Brain microvascular endothelial cell (primary cell): Measurements from ENCODE around the gene RPL41.
A peak's percentile ranks its signal among the peaks of the same experiment; 100 is the strongest.

Experiments
- DNase-seq: peaks from one replicate; pipeline ENCODE4 v3.0.0-alpha.2; 2020
- H3K27ac ChIP-seq: fragments of 250-450 bp; sonication (Bioruptor Pico); 2 replicates; pipeline ENCODE4 v1.5.1; 2020; ENCODE audit warnings: mild to moderate bottlenecking, moderate library complexity
- H3K27me3 ChIP-seq: fragments of 250-450 bp; sonication (Bioruptor Pico); replicated peaks from 2 replicates; pipeline ENCODE4 v1.5.1; 2020; ENCODE audit warnings: mild to moderate bottlenecking
- H3K36me3 ChIP-seq: fragments of 250-450 bp; sonication (Bioruptor Pico); replicated peaks from 2 replicates; pipeline ENCODE4 v1.5.1; 2020; ENCODE audit warnings: mild to moderate bottlenecking
- H3K4me3 ChIP-seq: 2 replicates; pipeline ENCODE4 v1.5.1; 2011; ENCODE audit warnings: low read depth, mild to moderate bottlenecking, control low read depth, low read length, moderate library complexity
- in situ Hi-C: cut with HindIII; loops from 2 replicates; pipeline ENCODE4 v1.10.0; 2017; ENCODE audit warnings: low sequenced_read_pairs, low pct_ligation_motif_present
- TF ChIP-seq, protein P1 (sequence below): IDR thresholded peaks from 2 replicates; pipeline ENCODE4 v1.5.1; 2011; ENCODE audit warnings: low read depth, mild to moderate bottlenecking, moderate library complexity, low read length, control low read depth, inconsistent platforms; ENCODE audit errors: missing control alignments

RPL41 gene

GRCh38 chr12:56162468-56163290 is 46.2 kb downstream of the RPL41 start:
- in situ Hi-C loops, result no loop called here
- peaks cover 71% of the 10 kb centered on the region for H3K36me3 ChIP-seq
- H3K4me3 ChIP-seq, result no peak overlapping the region
- TF ChIP-seq, protein P1, sequence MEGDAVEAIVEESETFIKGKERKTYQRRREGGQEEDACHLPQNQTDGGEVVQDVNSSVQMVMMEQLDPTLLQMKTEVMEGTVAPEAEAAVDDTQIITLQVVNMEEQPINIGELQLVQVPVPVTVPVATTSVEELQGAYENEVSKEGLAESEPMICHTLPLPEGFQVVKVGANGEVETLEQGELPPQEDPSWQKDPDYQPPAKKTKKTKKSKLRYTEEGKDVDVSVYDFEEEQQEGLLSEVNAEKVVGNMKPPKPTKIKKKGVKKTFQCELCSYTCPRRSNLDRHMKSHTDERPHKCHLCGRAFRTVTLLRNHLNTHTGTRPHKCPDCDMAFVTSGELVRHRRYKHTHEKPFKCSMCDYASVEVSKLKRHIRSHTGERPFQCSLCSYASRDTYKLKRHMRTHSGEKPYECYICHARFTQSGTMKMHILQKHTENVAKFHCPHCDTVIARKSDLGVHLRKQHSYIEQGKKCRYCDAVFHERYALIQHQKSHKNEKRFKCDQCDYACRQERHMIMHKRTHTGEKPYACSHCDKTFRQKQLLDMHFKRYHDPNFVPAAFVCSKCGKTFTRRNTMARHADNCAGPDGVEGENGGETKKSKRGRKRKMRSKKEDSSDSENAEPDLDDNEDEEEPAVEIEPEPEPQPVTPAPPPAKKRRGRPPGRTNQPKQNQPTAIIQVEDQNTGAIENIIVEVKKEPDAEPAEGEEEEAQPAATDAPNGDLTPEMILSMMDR, result no peak
- H3K27ac ChIP-seq, result peak overlapping the region; percentile 14
- DNase-seq, result peak; percentile 33
- no peaks in the 10 kb centered on the region for H3K27me3 ChIP-seq

GRCh38 chr12:56163533-56164344 is 47.3 kb downstream of the RPL41 start:
- Histone ChIP-seq H3K4me3 (no peak overlapping the region), H3K27me3 (no peaks in the 10 kb centered on the region), H3K27ac (no peak overlapping the region), H3K36me3 (peaks cover 78% of the 10 kb centered on the region)
- DNase-seq, result no peak
- in situ Hi-C loops, result no loop called here
- TF ChIP-seq, protein P1, result no peak

GRCh38 chr12:56164345-56164729 is 47.9 kb downstream of the RPL41 start:
- in situ Hi-C loops, result no loop called here
- peaks cover 79% of the 10 kb centered on the region for H3K36me3 ChIP-seq
- H3K4me3 ChIP-seq, result no peak overlapping the region
- no peak for DNase-seq
- H3K27ac ChIP-seq, result no peak overlapping the region
- TF ChIP-seq, protein P1, result no peak
- no peaks in the 10 kb centered on the region for H3K27me3 ChIP-seq

GRCh38 chr12:56165369-56165768 is 48.9 kb downstream of the RPL41 start:
- in situ Hi-C loops, result no loop called here
- TF ChIP-seq, protein P1, result no peak
- DNase-seq, result no peak
- peaks cover 74% of the 10 kb centered on the region for H3K36me3 ChIP-seq
- H3K27me3 ChIP-seq, result no peaks in the 10 kb centered on the region
- H3K27ac ChIP-seq, result no peak overlapping the region
- H3K4me3 ChIP-seq, result no peak overlapping the region
